HG03354 (cell line): ENCODE measurements around the gene CSH2.
"Not testable (repeated sequence)": the region's sequence is repeated elsewhere in the genome, so short reads cannot be mapped to it uniquely, and the experiment has no call there.

ENCODE experiments used
- ATAC-seq: cut with Tn5 transposase; IDR thresholded peaks from one replicate; pipeline ENCODE4 v1.9.1; 2021; ENCODE audit warnings: mild to moderate bottlenecking; ENCODE audit not compliant: unreplicated experiment, poor library complexity, severe bottlenecking

Gene CSH2

DNA sequence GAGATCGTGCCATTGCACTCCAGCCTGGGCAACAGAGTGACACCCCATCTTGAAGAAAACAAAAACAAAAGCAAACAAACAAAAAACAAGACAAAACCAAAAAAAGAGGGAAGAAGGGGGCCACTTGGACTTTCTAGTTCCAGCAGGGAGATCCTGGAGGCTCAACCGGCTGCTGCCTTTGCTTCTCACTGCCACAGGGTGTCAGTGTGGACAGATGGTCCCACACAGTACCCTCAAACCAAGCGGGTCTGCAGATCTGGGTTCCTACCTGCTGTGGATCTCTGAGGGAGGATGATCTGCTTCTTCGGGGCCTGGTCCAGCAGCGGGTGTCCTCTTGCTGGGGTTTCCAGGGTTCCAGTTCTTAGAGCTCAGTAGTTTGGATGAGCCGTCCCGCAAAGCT, 6.9 kb downstream of the CSH2 start:
- ATAC-seq, result not testable (repeated sequence)

DNA sequence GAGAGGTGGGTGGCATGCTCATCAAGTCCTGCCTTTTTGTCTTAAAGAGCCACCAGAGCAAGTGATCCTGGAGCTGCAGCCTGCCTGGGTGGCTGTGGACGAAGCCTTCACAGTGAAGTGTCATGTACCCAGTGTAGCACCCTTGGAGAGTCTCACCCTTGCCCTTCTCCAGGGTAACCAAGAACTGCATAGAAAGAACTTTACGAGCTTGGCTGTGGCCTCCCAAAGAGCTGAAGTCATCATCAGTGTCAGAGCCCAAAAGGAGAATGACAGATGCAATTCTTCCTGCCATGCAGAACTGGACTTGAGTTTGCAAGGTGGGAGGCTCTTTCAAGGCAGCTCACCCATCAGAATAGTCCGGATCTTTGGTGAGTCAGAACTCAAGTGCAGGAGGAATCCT, 14.2 kb downstream of the CSH2 start:
- no peak for ATAC-seq

DNA sequence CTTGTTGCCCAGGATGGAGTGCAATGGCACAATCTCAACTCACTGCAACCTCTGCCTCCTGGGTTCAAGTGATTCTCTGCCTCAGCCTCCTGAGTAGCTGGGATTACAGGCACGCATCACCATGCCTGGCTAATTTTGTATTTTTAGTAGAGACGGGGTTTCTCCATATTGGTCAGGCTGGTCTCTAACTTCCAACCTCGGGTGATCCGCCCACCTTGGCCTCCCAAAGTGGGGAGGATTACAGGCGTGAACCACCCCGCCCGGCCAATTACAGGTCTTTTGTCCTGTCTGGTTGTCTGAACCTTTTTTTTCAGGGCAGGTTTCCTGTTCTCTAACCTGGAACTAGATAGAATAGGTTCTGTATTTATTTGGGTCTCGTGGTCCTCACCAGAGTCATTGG, 17.1 kb downstream of the CSH2 start:
- ATAC-seq, result not testable (repeated sequence)

DNA sequence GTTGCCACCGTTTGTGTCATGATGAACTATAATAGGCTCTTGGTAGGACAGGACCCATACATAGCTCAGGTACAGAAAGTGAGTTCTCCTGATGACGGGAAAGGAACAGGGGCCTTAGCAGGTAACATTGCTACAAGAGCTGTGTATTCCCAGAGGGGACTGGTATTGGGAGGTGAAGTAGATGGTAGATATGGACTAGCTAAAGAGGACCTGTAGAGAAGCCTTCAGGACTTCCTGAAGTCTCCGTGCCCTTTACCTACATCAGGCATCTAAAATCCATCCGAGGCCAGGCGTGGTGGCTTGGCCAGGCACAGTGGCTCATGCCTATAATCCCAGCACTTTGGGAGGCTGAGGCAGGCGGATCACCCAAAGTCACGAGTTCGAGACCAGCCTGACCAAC, 18.3 kb downstream of the CSH2 start:
- ATAC-seq, result no peak

DNA sequence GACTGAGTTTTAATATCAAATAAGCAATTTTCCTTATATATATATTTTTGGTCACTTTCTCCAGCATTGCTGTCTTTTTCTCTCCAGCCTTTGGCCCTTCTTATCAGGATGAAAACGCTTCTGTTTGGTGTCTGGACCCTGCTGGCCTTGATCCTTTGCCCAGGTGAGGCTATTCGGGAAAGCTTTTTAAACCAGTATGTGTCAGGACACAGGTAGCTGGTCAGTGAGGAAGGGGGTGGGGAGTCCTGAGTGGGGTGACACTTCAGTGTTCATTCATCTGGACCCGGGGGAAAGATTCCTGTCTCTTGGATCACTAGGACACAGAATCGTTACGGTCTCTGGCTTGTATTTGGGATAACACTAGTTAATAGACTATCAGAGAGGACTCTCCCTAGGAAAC, 18.8 kb downstream of the CSH2 start:
- ATAC-seq, result no peak

DNA sequence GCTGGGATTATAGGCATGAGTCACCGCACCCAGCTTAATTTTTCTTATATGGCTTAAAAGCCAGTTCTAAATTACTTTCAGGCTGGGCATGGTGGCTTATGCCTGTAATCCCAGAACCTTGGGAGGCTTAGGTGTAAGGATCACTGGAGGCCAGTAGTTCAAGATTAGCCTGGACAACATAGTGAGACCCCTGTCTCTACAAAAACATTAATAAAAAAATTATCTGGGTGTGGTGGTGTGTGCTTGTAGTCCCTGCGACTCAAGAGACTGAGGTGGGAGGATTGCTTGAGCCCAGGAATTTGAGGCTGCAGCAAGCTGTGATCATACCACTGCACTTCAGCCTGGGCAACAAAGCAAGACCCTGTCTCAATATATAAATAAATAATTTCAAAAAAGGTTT, 20.2 kb downstream of the CSH2 start:
- no peak for ATAC-seq

DNA sequence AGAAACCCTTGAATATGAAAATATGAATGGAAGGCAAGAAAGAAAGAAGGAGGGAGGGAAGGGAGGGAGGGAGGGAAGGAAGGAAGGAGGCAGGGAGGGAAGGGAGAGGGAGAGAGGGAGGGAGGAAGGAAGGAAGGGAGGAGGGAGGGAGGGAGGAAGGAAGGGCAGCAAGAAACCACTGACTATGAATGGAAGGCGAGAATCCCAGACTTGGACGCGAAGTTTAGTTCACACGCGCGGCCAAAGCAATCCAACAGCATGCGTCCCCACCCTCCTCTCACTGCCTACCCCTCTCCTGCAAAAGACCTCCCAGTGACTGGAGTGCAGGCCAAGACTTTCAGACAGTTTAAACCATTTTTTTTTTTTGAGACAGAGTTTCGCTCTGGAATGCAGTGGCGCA, 23.1 kb downstream of the CSH2 start:
- ATAC-seq, result no peak

DNA sequence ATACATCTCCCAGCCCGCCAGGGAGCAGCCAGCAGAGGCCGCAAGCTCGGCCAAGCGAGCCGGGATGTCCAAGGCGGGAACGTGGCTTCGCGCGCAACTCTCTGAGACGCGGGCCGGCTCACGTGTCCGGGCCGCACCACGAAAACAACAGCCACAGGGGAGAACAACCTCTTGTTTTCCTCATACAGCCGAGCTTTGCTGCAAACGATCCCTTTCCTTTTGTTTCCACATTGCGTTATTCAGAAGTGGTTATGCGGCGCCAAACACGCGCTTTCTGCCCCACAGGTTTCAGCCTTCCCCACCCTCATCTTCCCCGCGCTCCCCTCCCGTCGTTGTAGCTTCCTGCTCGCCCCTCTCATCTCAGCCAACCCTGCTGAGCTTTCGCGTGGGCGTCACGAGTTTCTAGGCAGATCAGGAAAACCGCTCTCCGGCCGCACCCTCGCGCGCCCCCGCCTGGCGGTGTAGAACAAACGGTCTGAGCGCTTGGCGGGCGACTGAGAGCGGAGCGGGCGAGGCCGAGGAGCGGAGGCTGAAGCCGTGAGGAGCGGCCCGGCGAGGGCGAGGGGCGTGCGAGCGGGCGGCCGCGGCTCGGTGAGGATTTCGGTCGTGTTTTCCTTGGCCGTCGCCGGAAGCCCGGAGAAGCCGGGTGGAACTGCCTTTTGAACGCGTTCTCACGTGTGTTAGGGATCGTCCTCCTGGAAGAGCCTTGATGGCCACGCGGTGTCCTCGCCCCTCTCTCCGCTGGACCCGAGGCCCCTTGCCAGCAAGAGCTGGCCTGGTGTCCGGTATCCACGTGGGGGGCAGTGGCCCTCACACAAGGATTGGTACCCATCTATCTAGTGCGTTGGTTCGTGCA, 24.4 kb downstream of the CSH2 start:
- peak; percentile 94 for ATAC-seq

DNA sequence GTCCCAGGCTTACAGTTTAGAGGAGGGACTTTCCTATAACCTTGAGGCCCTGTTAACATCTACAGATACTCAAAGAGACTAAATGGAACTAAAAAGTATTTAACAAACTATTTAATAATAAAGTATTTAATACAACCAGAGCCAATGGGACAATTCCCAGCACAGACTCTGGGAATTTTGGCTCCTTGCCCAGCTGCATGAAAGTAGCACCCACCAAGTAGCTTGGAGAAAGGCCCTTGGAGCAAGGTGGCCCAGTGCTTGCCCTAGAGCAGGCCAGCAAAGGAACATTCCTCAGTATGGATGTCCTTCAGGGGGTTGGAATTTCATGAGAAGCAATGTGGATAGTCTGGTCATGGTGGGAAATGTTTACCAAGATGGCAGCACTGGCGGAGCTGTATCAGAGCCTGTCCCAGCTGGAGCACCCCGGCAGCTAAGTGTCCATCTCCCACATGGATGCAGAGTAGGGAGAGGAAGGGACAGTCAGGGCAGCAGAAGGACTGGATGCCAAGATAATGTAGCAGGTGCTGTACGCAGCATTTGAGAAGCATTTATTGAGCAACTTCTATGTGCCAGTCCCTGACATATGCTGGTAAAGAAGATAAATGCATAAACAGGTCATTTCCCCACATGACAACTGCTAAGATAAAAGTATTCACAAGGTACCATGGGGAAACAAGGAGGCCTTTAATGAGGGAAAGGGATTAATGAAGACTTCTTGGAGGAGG, 25.8 kb downstream of the CSH2 start:
- no peak for ATAC-seq

DNA sequence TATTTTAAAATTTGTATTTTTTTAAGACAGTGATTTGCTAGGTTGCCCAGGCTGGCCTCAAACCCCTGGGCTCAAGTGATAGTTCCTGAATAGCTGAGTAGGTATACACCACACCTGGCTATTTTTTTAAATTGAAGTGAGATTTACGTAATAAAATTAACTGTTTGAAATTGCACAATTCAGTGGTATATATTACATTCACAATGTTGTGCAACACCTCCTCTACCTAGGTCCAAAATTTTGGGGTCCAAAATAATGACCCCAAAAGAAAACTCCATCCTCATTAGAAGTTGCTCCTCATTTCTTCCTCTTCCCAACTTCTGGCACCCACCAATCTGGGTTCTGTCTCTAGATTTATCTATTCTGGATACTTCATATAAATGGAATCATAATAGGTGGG, 28.0 kb downstream of the CSH2 start:
- ATAC-seq, result no peak

DNA sequence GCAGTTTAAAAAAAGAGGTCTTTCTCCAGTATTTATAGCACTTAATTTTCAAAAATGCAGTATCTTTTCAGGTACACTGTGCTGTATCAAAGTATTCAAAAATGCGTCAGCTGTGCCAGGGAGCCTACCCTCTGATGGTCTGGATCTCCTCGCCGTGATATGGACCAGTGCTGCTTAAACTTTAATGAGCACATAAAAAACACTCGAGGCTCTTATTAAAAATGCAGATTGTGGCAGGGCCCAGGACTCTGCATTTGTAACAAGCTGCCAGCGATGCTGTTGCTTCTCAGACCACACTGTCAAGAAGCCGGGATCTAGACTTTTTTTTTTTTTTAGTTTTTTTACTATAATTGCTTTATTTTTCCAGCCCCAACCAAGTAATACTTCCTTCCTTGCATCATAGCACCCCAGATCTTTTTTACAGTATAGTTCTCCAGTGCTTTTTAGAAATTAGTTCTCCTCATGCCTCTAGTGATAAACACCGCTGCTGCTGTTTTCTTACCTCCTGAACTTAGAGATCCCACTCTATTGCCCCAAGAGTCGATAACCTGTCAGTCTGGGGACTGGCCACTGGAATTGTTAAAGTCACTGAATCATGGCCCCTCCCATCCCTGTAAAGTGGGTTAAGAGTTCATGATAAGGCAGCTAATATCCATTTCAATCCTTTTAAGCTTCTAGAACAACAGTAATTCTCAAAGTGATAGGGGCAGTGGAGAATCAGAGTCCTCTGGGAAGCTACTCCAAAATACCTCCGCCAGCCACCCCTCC, 29.4 kb downstream of the CSH2 start:
- no peak for ATAC-seq

DNA sequence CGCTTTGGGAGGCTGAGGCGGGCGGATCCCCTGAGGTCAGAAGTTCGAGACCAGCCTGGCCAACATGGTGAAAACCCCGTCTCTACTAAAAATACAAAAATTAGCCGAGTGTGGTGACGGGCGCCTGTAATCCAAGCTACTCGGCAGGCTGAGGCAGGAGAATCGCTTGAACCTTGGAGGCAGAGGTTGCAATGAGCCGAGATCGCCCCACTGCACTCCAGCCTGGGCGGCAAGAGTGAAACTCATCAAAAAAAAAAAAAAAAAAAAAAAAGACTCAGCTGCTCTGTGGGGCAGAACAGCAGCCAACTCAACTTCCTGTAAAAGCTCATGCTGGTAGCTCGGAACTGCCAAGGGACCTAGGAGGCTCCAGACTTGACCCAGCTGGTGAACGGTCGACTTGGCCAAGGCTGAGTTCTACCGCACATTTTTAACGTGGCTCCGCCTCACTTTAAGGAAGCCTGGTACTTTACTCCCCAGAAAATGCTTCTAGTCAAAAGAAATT, 30.0 kb downstream of the CSH2 start:
- ATAC-seq, result not testable (repeated sequence)

DNA sequence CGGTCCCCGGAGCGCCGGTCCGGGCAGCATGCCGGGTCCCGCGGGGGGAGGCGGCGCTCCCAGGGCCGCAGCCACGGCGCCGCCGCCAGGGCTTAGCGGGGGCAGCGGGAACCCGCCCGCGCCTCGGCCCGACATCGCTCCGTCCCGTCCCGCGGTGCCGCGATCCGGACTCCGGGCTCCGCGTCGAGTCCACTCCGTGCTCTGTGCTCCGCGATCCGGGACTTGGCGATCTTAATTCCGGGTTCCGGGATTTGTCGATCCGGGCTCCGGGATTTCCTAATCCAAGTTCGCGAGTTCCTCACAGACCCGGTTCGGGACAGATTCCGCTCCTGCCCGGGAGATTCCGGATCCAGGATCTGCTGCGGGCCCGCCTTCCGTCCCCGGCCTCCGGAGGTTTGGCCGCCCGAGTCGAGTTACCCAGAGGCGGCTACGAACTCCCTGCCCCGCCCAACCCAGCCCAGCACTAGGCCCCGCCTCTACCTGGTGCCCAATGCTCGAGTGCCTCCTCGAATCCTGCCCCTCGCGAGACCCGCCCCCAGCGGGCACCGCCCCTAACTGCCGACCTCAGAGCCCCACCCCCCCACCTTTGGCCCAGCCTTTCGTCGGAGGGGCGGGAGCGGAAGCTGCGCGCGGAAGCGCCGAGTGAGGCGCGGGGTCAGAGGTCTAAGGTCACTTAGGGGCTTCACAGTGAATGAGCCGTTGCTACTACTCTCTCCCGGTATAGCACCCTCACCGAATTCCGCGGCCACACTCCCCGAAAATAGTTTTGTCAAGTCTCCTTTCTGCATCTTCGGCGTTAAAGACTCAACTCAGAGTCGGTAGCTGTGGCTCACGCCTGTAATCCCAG, 30.7 kb downstream of the CSH2 start, which contains the start of gene SMARCD2:
TSS of gene SMARCD2 (minus strand) at position 146 of the 847 bp plus-strand sequence. CDS start at position 135, 11 bp downstream.
- ATAC-seq, result peak; percentile 80

DNA sequence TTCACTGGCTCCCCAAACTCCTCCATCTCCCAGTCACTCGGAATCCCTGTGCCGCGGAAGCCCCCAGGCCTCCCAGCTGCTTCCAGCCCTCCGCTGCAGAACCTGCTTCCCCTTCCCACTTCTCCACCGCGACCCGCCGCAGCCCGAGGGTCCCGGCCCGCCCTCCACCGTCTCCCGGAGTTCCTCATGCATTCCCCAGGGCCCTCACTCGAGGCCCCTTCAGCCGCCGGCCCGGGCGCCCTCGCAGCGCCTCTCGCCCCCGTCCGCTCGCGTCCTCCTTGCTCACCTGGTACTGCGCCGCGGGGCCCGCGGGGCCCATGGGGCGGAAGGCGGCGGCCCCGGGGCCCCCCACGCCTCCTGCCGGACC, 31.3 kb downstream of the CSH2 start:
- ATAC-seq, result peak; percentile 30

DNA sequence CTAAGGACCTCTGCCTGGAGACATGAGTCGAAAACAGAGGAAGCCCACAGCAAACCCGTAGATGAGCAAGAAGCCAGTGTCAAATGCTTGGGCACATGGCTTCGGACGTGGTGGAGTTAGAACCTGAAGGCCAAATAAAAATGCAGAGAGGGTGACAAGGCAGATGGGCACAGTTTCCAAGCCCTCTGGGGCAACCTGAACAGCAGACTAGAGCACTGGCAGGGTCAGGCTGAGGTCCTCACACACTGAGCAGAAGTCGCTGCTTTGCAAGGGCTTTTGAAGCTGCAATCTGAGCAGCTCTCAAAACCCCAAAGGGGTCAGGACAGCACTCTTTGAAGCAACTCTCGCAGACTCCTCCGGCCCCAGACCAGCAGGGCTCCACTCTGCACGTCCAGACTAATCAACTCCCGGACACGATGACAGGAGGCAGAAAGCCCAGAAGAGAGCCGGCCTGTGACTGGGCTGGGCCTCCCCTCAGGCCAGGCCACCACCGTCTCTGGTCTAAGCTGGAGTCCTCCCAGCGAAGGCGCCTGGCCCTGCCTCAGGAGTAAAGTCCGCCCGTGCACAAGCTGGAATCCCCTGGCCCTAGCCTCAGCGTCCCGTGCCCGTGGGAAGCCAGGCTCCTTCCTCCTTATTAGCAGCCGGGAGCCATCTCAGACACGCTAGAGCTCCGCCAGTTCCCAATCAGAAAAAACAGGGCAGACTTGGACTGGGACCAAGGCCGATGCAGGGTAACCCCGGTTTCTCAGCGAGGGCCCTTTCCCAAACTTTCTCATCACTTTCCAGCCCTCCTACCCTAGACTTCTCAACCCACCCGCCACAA, 31.9 kb downstream of the CSH2 start:
- ATAC-seq, result no peak

DNA sequence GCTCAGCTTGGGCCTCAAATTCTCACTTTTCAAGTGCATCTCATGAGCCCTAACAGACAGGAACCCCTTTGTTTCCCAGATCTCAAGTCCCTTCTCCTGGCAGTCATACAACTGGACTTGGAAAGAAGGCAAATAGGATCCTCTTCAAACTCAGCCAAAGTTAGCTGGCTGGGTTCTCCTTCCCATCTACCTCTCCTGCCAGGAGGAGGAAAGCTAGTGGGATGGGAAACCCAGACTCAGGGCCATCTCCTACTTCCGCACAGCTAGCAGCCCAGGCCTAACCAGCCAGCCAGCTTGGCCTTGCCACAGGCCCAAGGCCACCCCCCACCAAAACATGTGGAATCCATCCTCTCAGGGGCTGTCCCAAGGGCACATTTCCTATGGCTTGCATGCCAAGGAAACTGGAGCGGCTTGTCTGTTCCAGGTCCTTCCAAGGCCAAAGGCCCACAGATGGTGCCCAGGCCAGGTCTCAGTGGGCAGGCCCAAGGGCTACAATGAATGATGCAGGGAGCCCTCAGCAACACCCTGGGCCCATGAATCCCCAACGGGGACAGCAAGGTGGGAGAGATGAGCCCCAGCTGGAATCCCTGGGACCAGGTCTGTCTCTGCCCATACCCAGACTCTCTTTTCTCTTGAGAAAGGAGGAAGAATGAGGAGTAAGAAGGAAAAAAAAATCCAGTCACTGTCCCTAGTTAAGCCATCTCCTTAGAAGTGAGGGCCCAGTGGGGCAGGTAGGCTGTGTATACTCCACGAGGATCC, 32.7 kb downstream of the CSH2 start:
- no peak for ATAC-seq

DNA sequence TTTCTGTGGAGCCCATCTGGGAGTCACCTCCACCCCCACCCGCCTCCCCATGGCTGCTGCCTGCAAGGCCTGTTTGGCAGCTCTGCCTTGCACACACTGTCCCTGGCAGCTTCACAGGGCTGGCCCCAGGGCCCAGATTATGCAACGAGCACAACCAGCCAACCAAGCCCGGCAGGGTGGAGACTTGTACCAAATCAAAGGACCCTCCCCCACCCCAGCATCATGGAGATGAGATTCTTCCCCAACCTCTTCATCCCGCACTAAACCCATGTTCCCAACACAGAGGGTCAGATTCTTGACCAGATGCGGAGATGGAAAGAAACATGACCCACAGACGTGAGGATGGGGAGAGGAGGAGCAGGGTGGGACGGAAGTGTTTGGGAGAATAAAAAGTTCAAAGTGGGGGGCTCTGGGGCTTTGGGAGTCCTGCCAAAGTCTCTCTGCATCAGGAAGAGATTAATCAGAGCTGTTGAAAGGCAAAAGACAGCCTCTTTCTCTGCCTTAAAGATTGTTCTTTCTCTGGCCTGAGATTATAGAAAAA, 34.8 kb downstream of the CSH2 start:
- ATAC-seq, result no peak
